HG03460 (cell line): Measurements from ENCODE around the gene GNAT1.
"Not testable (repeated sequence)": the region's sequence is repeated elsewhere in the genome, so short reads cannot be mapped to it uniquely, and the experiment has no call there.

ENCODE experiments used
- ATAC-seq: cut with Tn5 transposase; IDR thresholded peaks from one replicate; pipeline ENCODE4 v1.9.1; 2021; ENCODE audit not compliant: unreplicated experiment

GNAT1 gene

DNA sequence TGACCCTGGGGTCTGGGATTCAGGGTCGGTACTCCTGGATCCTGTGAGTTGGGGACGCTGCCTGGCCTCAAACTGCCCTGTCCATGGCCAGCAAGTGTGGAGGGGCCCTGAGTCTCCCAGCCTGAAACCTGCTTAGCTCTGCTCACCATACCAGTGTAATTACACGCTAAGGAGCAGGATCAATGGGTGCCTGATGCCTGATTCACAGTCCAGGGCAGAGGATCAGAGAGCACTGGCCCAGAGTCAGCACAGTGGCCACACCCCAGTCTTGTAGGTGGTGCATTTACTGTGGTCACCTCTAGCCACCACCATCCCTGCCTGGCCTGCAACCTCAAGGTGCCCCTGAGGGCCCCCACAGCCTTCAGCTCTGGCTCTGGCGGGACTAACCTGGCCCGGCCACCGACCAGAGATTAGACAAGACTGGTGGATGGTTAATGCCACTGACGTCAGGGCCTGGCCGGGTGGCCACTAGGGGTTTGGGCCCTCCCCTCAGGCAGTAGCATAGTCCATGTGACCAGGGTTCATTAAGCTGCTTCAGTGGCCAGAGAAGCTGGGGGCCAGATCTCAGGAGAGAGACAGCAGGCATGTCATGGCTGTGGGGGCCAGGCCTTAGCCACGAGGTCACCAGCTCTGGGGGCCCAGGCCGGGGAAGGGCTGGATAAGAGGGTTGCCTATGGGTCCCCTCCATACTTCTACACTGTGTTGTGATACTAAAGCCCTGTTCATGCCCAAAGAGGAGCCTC, 10.3 kb downstream of the GNAT1 start:
- ATAC-seq: no peak

DNA sequence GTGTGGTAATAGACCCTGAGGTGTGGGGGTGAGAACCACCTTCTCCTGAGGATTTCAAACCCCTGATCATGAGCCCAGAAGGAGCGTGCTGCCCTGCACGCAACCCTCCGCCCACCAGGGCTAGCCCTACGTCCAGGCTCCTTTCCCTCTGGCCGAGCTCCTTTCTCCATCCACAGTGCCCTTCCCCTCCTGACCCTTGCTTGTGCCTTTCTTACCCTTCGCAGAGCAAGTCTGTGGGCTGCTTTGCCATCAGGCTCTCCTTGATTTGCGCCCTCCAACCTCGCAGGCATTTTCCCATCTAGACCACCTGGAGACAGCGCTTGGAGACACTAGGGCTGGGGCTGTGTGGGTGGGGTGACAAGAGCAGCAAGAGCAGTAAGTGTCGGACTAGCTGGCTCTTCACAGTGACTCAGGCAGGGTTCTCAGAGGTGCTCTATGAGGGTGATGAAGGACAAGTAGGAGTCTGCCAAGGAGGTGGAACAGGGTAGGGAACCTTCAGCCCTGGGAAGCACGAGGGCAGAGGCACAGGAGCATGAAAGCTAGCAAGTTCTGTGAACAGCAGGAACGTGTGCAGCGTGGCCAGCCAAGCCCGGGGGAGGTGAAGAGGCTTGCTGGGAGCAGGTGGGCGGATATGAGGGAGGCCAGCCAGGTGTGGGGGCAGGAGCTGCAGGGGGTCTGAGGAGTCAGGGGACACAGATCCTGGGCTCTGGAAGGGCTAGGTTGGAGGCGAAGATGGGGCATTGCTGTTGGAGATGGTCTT, 11.1 kb downstream of the GNAT1 start:
- no peak for ATAC-seq

DNA sequence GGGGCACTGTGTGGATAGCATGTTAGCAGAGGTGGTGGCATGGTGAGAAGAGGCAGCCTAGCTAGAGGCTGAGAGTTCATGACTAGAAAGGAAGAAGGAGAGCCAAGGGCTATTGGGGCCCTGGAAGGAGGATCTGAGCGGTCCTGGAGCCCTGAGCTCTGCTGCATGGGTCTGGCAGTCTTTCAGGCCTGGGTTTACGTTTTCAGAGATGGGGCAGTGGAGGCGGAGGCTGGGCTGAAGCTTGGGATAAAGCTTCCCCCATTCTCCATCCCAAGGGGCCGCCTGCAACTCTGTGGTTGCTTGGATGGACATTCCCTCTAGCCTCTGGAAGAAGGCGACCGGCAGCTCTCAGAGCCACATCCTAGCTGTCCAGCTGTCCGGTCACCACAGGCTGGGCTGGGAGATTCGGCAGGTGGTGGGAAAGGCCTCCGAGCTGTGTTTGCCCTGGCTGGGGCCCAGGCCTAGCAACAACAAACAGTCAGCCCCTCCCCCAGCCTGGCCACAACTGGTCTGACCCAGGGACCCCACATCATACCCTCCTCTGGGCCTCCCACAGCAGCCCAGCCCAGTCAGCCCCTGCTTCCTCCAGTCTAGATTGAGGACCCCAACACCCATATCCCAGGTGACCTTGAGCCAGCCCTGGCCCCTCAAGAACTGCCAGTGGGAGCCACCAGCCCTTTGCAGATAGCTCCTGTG, 11.9 kb downstream of the GNAT1 start:
- ATAC-seq: no peak

DNA sequence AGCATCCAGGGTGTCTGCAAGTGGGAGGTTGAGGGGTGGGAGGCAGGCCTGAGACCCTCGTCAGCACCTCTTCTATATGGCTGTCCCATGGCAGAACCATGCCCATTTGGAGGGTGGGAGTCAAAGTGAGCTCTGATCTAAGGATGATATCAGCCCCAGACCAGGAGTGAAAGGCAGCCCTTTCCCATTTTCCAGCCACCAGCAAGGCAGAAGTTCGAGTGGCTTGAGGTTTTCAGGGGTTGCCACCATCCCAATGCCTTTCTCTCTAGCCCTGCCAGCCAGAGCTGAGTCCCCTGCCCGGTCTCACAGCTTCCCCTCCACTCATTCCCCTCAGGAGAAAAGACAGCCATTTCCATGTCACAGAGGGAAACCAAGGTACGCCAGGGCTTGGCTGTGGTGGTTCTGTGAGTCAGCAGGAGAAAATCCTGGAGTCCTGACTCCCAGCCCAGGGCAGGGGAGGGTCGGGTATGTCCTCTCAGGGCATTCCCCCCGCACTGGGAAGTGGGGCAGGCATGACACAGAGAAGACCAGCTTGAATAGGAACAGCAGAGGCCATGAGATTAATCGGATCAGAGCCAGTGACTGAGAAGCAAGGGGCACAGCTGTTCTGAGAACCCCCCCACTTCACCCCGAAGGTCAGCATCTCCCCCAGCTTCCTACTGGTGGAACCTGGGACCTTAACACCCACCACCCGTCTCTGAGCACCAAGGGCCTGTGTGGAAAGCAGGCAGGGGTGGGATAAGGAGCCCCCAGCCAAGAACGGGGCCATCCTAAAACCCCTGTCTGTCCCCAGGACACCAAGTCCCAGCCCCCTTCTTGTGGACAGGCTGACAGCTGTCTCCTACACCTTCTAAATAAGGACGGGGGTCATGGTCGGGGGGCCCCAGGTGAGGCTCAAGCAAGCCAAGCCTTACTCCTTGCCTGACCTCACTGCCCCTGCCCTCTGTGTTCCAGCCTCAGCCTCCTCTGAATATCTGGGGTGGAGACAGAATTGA, 12.7 kb downstream of the GNAT1 start:
- no peak for ATAC-seq

DNA sequence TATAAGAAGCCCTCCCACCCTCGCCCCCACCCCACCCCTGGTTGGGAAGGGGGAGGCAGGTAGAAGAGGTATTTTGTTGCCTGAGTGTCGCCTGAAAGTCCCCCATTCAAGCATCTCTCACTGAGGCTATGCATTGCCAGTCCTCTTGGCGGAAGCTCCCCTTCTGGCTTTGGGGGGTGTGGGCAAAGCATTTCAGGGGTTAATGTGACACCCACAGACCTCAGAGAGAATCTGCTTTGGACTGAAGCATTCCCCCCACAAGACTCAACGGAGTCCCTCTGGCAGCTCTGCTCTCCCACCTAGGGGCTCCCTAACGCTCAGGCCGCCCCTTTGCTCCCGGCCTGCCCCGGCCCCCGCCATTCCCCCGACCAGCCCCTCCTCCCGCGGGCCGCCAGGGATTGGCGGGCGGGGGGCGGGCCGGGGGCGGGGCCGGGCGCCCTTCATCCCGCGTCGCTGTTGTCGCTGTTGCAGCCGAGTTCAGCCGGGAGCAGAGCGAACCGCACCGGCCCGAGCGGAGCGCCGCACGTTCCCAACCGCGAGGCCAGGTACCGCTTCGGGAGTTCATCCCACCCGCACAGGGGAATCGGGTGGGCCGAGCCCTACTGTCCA, 13.5 kb downstream of the GNAT1 start, which contains the start of gene SLC38A3:
Gene SLC38A3 (plus strand): TSS at position 468 of the 609 bp plus-strand sequence. CDS start 8,929 bp downstream, outside the sequence.
- no peak for ATAC-seq

DNA sequence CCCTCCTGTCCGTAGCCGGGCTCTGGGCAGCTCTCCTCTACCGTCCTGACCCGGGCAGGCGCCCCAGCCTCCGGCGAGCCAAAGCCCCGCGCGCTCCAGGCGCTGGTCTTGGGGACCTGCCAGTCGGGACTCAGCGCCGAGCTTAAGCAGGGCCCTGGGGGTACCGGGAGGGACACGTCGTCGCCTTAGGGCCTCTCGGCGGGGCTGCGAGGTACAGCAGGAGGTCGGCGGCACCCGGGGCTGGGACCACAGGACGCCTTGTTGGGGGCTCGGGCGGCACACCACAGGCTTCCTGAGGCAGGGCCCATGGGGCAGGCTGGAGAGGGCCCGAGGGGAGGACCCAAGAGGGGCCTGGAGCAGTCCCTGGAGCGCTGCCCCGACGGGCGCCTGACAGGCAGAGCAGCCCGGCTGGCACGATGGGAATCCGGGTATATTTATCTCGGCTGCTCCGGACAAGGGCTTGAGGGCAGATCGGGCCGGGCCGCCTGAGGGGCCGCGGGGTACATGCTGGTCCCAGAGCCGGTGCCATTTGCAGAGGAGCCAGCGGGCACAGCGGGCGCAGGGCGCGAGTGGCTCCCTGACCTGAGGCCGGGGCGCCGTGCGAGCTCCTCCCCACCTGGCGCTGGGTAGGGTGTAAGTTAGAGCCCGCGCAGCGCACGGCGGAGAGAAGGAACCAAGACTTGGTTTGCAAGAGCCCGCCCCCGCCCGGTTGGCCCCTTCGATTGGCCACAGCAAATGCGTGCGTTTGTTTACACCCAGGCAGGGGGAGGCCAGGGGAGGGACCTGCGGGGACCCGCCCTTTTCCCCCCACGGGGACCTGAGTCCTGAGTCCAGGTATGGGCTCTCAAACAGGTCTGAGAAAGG, 14.2 kb downstream of the GNAT1 start:
- no peak for ATAC-seq

DNA sequence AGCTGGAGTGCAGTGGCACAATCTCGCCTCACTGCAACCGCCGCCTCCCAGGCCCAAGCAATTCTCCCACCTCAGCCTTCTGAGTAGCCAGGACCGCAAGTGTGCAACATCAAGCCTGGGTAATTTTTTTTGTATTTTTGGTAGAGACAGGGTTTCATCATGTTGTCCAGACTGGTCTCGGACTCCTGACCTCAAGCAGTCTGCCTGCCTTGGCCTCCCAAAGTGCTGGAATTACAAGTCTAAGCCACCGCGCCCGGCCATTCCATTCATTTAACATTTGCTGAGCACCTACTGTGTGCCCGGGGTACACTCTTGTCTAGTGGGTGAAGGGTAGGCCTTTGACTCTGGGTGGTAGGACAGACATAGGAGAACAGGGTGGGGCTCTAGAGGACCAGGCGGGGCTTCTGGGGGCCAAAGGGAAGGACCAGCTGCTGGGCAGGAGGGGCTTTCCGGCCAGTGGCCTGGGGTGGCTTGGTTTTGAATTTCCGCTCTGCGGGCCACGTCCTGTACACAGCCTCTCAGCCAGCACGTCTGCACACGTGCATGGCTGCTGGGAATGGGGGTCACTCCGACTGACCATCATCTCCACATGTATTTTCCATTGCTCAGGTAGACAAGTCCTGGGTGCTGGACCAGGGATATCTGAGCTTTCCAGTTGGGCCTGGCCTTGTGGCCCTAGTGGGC, 16.1 kb downstream of the GNAT1 start:
- no peak for ATAC-seq

DNA sequence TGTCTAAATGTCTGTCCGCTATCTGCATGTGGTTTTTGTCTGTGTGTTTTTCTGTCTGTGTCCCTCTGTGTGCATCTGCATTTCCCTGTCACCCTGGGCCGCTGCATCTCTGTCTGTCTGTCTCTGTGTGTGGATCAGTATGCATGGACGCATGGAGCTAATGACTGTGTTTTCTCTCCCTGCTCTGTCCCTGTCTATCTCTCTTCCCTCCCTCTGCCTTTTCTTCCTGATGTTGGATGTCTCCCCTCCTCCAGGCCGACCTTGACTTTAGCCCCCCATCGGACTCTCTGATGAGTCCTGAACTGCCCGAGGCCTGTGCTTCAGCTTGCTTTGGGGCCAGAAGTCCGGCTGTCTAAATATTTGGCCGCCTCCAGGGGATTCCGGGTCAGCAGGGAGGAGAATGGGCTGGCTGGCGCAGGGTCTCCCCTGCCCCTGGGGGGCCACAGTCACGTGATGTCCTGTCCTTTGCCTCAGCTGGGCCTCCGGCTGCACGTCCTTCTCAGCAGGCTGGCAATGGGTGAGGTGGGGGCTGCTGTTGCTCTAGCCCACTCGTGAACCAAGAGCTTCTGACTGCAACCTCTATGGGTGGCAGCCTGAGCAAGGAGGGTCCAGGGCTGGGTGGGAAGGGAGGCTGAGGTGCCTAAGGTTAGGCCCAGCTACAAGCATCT, 17.4 kb downstream of the GNAT1 start:
- ATAC-seq: no peak

DNA sequence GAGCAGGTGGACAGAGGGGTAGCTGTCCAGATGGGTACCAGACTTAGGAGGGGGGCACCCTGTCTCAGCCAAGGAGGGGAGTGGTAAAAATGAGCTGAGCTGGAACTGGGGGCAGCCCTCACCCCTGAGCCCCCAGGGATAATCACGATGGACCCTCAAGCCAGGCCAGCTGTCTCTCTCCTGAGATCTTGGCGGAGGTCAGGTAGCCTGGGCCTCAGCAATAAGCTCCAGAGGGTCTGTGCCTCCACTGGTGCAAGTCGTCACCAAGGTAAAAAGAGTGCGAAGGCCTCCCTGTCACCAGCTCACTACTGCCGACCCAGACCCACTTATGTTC, 18.7 kb downstream of the GNAT1 start:
- ATAC-seq: no peak

DNA sequence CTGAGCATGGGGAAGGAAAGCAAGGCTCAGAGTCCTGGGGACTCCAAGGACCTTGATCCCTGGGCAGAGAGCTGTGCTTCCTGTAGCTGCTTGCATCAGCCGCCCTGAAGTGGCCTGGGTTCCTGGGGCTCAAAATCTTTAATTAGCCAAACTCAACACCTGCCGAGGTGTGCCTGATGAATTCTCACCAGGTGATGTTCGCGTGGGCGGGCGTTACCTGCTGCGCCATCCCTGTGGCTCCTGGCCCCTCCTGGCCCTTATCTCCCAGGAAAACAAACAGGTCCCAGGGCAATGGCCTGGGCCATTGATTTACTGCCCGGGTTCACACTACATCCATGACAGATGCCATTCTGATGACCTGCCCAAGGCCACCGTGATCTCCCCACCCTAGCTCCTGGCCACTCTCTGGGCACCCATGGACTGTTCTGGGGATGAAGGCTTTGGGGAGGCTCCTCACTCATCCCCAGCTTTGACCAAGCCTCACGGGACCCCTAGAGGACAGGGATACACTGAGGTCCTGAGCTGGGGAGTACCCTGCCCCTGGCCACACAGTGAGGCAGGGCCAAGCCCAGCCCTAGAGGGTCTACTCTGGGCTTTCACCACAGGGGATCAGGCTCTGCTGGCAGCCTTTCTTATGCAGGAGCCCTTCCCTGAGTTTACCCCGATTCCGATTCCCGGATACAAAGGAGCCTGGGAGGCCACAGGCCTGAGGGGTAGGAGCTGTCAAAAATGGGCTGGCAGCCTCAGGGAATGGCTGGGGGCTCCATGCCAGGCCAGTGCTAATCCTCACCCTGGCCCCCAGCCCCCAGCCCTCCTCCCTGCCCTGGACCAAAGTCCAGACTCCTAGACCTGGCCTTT, 19.3 kb downstream of the GNAT1 start:
- no peak for ATAC-seq

DNA sequence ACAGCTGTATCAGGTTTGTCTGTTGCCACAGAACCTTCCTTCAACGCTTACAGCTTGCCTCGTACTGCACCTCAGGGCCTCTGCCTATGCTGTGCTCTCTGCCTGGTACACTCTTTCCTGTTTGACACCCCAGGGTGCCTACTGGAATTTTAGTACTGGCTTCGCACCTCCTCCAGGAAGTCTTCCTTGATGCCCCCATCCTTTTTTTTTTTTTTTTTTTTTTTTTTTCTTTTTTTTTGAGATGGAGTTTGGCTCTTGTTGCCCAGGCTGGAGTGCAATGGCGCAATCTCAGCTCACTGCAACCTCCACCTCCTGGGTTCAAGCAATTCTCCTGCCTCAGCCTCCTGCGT, 19.9 kb downstream of the GNAT1 start:
- ATAC-seq: not testable (repeated sequence)

DNA sequence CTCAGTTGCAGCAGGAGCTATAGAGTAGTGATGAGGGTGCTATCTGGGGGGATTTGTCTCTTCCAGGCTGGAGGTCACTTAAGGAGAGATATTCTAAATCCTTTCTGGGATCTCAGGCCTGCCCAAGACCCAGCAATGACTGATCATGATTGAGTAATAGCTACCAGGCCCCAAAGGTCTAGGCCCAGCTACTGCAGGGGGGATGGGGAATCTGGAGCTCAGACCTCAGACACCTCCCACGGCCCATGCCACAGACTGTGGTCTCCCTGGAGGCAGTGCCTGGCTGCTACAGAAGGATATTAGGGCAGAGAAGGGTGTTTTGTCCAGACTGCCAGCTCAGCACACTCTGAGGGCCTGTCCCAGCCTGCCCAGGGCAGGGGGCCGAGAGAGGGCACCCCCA, 20.5 kb downstream of the GNAT1 start:
- ATAC-seq: no peak

DNA sequence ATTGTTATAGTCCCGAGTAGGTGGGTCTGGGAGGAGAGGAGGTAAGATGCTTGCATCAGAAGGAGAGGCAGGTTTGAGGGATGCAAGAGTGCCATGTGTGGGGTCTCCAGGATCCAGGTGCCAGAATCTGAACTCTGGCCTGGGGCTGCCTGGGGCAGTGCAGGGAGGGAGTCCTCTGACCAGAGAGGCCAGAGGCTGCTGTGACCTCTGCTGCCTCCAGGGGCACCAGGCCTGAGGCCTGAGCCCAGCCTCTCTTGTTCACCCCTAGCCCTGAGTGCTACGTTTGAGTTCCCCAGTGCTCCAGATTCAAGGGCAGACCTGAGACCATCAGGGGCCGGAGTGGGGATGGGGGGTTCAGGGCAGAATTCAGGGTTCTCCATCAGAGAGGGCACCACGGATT, 21.1 kb downstream of the GNAT1 start:
- no peak for ATAC-seq

DNA sequence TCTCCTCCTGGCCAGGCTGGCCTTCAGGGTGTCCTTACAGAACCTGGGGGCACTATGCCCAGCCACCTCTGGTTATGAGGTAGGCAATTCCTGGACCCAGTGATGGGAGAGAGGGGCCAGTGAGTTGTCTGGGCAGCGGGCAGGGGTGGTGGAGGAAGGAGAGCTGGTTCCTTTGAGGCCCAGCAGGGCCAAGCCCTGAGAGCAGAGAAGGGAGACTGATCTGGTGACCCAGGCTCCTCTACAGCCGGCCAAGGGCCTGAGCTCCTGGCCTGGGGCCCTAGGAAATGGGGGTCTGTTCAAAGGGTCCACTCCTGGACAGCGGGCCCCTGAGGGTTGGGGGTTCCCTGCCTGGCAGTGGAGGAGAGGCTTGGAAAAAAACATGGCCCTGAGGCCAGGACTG, 21.6 kb downstream of the GNAT1 start:
- ATAC-seq: no peak

DNA sequence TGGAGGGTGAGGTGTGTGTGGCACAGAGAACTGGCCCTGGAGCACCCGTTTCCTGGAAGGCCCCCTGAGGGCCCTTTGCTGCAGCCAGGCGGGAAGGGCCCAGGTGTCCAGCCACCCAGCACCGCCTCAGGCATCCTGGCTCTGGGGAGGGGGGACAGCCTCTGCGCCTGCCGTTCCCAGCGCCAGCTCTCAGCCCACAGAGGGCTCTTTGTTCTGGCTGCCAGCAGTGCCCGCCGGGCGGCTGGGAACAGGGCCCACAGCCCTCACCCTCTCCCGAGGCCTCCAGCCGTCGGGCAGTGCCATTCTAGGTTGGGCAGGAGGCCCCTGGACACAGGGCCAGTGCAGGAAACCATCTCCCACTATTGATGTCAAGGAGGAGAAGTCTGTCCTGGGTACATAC, 22.0 kb downstream of the GNAT1 start:
- no peak for ATAC-seq

DNA sequence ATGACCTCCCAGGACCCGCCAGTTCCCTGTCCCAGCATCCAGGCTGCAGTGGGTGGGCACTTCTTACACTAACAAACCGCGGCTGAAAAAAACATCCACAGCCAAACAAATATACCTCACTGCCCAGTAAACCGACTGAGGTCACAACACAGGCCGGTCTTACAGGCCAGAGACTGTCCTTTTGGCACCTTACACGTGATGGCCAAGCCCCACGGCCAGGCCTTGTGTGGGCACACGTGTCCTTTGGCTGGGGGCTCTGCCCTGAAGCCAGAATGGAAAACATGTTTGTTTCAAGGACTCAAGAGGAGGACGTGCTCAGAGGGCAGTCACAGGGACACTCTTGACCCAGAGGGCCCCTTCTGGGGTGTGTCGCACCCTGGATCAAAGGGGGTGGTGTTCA, 23.4 kb downstream of the GNAT1 start:
- no peak for ATAC-seq

DNA sequence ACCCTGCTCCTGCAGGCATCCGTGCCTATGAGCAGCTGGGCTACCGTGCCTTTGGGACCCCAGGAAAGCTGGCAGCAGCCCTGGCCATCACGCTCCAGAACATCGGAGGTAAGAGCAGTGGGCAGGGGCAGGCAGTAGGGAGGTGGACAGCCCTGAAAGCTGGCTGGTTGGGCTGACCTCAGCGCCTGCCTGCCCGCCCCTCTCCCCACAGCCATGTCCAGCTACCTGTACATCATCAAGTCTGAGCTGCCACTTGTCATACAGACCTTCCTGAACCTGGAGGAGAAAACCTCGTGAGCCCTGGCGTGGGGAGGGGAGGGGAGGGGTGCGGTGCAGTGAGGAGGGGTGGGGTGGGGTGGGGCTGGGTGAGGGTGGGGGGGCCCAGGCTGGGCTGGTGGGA, 24.1 kb downstream of the GNAT1 start:
- no peak for ATAC-seq

DNA sequence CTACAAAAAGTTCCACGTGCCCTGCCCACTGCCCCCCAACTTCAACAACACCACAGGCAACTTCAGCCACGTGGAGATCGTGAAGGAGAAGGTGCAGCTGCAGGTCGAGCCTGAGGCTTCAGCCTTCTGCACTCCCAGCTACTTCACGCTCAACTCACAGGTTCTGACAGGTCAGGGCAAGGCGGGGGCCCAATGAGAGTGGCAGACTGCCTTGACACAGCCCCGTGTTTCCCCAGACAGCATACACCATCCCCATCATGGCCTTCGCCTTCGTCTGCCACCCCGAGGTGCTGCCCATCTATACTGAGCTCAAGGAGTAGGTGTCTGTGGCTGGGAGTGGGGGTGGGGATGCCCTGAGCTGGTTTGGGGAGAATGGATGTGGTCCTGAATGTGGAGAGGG, 26.3 kb downstream of the GNAT1 start:
- ATAC-seq: no peak
